ENCODE results near the gene CMSS1.

GRCh38 chr3:99768808-99769501, 48.7 kb upstream of the CMSS1 start:
- TF ChIP-seq CTCF (IDR thresholded peaks at IDR 0.05 in 4 of 5, conservative IDR thresholded peaks at IDR 0.05 in 1 of 5), result no peak
- TF ChIP-seq POLR2A (IDR thresholded peaks at IDR 0.05), result no peak
